Neural cell (in vitro differentiated cells): Measurements from ENCODE around the gene HEATR5B.
"Not testable (repeated sequence)": the region's sequence is repeated elsewhere in the genome, so short reads cannot be mapped to it uniquely, and the experiment has no call there.

Experiments used
- CTCF ChIP-seq: fragments of 450-650 bp; IDR thresholded peaks from 2 replicates; pipeline ENCODE4 v1.5.1; 2014; ENCODE audit warnings: antibody characterized with exemption, mild to moderate bottlenecking, moderate library complexity; ENCODE audit not compliant: poor library complexity, severe bottlenecking
- EZH2 ChIP-seq: fragments of 200-600, 300-800 bp; shearing (Covaris generic), sonication (generic); IDR thresholded peaks from 2 replicates; pipeline ENCODE4 v1.6.1; 2014; ENCODE audit warnings: antibody characterized with exemption, low read length, borderline replicate concordance, mild to moderate bottlenecking; ENCODE audit not compliant: insufficient read depth, poor library complexity, severe bottlenecking
- POLR2AphosphoS5 ChIP-seq: IDR thresholded peaks from 2 replicates; pipeline ENCODE4 v1.6.1; 2012
- SMC3 ChIP-seq: fragments of 450-650 bp; conservative IDR thresholded peaks from 2 replicates; pipeline ENCODE4 v1.6.1; 2014; ENCODE audit warnings: antibody characterized with exemption, mild to moderate bottlenecking, moderate library complexity; ENCODE audit not compliant: poor library complexity

GRCh38 chr2:36931688-36932087 lies 152.5 kb downstream of the HEATR5B start:
- TF ChIP-seq SMC3, CTCF, EZH2, POLR2AphosphoS5: not testable (repeated sequence)
